ENCODE results near the gene SDHD. TPM values are rescaled to one million over a fixed set of nuclear protein-coding genes. Genes with fewer than 3 reads are reported as not detected.

SDHD gene
- total RNA-seq, 1 experiment from 2014 or later = 98.9 TPM

DNA sequence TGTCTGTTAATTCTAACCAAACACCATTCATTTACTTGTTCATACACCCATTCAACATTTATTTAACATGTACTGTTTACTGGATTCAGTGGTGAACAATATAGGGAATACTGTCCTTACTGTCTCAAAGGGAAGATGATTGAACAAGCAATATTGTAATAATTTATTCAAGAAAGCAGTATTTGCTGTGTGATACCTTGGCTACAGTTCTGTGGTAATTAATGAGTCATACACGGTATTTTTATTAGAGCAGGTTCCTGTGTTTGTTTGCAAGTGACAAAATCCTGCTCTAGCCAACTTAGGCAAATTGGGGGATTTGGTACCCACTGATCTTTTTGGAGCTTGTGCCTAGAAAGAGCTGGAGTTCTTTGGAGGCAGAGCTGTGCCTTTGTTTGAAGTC is 28.6 kb upstream of the SDHD start:
- TF ChIP-seq ZNF317 (CRISPR knock-in tag; IDR thresholded peaks at IDR 0.05; ENCODE audit: borderline replicate concordance, low read depth) = no peak
- no peak for TF ChIP-seq GTF2I (CRISPR knock-in tag; conservative IDR thresholded peaks at IDR 0.05)
- no peak for TF ChIP-seq FOXP1 (CRISPR knock-in tag; IDR thresholded peaks at IDR 0.05; ENCODE audit: borderline replicate concordance)
- TF ChIP-seq, protein P1, sequence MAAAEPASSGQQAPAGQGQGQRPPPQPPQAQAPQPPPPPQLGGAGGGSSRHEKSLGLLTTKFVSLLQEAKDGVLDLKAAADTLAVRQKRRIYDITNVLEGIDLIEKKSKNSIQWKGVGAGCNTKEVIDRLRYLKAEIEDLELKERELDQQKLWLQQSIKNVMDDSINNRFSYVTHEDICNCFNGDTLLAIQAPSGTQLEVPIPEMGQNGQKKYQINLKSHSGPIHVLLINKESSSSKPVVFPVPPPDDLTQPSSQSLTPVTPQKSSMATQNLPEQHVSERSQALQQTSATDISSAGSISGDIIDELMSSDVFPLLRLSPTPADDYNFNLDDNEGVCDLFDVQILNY (CRISPR knock-in tag; IDR thresholded peaks at IDR 0.05) = no peak
- DNase-seq (ENCODE audit: low spot score) (no peak), ATAC-seq (no peak)
- H3K9me3 Mint-ChIP-seq = no peaks in the 10 kb centered on the region
- ChIA-PET POLR2A (no interaction called here), CTCF (no interaction called here)
- H3K27ac Mint-ChIP-seq = no peak overlapping the region
- no peaks in the 10 kb centered on the region for H3K27me3 Mint-ChIP-seq (ENCODE audit: low read depth)
- H3K4me3 Mint-ChIP-seq = no peak overlapping the region
- peaks cover 55% of the 10 kb centered on the region for H3K36me3 Mint-ChIP-seq
- no peaks in the 10 kb centered on the region for H3K4me1 Mint-ChIP-seq

DNA sequence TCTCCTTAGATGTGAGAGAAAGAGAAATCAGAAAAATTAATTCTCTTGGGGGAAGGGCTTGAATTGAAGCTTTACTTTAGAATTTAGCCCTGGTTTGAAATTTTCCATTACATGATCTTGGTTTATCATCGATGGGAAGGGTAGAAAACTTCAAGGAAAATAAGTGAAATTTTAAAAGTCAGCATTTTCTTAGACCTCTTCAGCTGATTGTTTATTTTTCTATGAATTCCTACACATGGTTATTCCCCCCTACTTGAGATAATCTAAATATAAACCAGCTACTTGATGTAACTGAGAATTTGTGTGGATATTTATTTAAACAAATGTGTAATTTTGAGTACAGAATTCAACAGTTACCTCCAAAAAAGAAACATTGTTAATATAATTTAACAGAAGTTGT is 23.8 kb upstream of the SDHD start:
- H3K36me3 Mint-ChIP-seq = peaks cover 31% of the 10 kb centered on the region
- ATAC-seq = no peak

More for the DNA sequence above, 23.8 kb upstream of the SDHD start:
- H3K9me3 Mint-ChIP-seq = no peaks in the 10 kb centered on the region
- H3K27ac Mint-ChIP-seq = no peak overlapping the region
- H3K4me3 Mint-ChIP-seq = no peak overlapping the region
- CTCF ChIA-PET = no interaction called here
- no peak for DNase-seq (ENCODE audit: low spot score)
- H3K27me3 Mint-ChIP-seq (ENCODE audit: low read depth) = no peaks in the 10 kb centered on the region
- no peak for TF ChIP-seq ZNF121 (CRISPR knock-in tag; IDR thresholded peaks at IDR 0.05)
- TF ChIP-seq, protein P2, sequence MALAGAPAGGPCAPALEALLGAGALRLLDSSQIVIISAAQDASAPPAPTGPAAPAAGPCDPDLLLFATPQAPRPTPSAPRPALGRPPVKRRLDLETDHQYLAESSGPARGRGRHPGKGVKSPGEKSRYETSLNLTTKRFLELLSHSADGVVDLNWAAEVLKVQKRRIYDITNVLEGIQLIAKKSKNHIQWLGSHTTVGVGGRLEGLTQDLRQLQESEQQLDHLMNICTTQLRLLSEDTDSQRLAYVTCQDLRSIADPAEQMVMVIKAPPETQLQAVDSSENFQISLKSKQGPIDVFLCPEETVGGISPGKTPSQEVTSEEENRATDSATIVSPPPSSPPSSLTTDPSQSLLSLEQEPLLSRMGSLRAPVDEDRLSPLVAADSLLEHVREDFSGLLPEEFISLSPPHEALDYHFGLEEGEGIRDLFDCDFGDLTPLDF (CRISPR knock-in tag; IDR thresholded peaks at IDR 0.05) = no peak
- TF ChIP-seq, protein P3, sequence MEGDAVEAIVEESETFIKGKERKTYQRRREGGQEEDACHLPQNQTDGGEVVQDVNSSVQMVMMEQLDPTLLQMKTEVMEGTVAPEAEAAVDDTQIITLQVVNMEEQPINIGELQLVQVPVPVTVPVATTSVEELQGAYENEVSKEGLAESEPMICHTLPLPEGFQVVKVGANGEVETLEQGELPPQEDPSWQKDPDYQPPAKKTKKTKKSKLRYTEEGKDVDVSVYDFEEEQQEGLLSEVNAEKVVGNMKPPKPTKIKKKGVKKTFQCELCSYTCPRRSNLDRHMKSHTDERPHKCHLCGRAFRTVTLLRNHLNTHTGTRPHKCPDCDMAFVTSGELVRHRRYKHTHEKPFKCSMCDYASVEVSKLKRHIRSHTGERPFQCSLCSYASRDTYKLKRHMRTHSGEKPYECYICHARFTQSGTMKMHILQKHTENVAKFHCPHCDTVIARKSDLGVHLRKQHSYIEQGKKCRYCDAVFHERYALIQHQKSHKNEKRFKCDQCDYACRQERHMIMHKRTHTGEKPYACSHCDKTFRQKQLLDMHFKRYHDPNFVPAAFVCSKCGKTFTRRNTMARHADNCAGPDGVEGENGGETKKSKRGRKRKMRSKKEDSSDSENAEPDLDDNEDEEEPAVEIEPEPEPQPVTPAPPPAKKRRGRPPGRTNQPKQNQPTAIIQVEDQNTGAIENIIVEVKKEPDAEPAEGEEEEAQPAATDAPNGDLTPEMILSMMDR (IDR thresholded peaks at IDR 0.05) = no peak
- no peak for TF ChIP-seq SMAD3 (CRISPR knock-in tag; IDR thresholded peaks at IDR 0.05; ENCODE audit: borderline replicate concordance)
- no peak for TF ChIP-seq HMGA2 (CRISPR knock-in tag; IDR thresholded peaks at IDR 0.05)
- no peak for TF ChIP-seq ESRRA (CRISPR knock-in tag; IDR thresholded peaks at IDR 0.05; ENCODE audit: borderline replicate concordance)
- TF ChIP-seq TEAD1 (CRISPR knock-in tag; IDR thresholded peaks at IDR 0.05) = no peak
- TF ChIP-seq, protein P4, sequence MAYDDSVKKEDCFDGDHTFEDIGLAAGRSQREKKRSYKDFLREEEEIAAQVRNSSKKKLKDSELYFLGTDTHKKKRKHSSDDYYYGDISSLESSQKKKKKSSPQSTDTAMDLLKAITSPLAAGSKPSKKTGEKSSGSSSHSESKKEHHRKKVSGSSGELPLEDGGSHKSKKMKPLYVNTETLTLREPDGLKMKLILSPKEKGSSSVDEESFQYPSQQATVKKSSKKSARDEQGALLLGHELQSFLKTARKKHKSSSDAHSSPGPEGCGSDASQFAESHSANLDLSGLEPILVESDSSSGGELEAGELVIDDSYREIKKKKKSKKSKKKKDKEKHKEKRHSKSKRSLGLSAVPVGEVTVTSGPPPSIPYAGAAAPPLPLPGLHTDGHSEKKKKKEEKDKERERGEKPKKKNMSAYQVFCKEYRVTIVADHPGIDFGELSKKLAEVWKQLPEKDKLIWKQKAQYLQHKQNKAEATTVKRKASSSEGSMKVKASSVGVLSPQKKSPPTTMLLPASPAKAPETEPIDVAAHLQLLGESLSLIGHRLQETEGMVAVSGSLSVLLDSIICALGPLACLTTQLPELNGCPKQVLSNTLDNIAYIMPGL (CRISPR knock-in tag; IDR thresholded peaks at IDR 0.05) = no peak
- TF ChIP-seq, protein P1 (CRISPR knock-in tag; IDR thresholded peaks at IDR 0.05) = no peak
- TF ChIP-seq CREM (CRISPR knock-in tag; IDR thresholded peaks at IDR 0.05) = no peak
- no peak for TF ChIP-seq RORB (CRISPR knock-in tag; IDR thresholded peaks at IDR 0.05)
- TF ChIP-seq RELA (CRISPR knock-in tag; IDR thresholded peaks at IDR 0.05; ENCODE audit: borderline replicate concordance) = no peak
- TF ChIP-seq ZBTB21 (CRISPR knock-in tag; IDR thresholded peaks at IDR 0.05; ENCODE audit: borderline replicate concordance) = no peak
- TF ChIP-seq IRF2 (CRISPR knock-in tag; IDR thresholded peaks at IDR 0.05; ENCODE audit: borderline replicate concordance, low read depth) = no peak
- no peak for TF ChIP-seq KAT7 (CRISPR knock-in tag; IDR thresholded peaks at IDR 0.05; ENCODE audit: borderline replicate concordance)
- TF ChIP-seq, protein P5, sequence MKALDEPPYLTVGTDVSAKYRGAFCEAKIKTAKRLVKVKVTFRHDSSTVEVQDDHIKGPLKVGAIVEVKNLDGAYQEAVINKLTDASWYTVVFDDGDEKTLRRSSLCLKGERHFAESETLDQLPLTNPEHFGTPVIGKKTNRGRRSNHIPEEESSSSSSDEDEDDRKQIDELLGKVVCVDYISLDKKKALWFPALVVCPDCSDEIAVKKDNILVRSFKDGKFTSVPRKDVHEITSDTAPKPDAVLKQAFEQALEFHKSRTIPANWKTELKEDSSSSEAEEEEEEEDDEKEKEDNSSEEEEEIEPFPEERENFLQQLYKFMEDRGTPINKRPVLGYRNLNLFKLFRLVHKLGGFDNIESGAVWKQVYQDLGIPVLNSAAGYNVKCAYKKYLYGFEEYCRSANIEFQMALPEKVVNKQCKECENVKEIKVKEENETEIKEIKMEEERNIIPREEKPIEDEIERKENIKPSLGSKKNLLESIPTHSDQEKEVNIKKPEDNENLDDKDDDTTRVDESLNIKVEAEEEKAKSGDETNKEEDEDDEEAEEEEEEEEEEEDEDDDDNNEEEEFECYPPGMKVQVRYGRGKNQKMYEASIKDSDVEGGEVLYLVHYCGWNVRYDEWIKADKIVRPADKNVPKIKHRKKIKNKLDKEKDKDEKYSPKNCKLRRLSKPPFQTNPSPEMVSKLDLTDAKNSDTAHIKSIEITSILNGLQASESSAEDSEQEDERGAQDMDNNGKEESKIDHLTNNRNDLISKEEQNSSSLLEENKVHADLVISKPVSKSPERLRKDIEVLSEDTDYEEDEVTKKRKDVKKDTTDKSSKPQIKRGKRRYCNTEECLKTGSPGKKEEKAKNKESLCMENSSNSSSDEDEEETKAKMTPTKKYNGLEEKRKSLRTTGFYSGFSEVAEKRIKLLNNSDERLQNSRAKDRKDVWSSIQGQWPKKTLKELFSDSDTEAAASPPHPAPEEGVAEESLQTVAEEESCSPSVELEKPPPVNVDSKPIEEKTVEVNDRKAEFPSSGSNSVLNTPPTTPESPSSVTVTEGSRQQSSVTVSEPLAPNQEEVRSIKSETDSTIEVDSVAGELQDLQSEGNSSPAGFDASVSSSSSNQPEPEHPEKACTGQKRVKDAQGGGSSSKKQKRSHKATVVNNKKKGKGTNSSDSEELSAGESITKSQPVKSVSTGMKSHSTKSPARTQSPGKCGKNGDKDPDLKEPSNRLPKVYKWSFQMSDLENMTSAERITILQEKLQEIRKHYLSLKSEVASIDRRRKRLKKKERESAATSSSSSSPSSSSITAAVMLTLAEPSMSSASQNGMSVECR (CRISPR knock-in tag; IDR thresholded peaks at IDR 0.05; ENCODE audit: borderline replicate concordance) = no peak
- TF ChIP-seq, protein P6, sequence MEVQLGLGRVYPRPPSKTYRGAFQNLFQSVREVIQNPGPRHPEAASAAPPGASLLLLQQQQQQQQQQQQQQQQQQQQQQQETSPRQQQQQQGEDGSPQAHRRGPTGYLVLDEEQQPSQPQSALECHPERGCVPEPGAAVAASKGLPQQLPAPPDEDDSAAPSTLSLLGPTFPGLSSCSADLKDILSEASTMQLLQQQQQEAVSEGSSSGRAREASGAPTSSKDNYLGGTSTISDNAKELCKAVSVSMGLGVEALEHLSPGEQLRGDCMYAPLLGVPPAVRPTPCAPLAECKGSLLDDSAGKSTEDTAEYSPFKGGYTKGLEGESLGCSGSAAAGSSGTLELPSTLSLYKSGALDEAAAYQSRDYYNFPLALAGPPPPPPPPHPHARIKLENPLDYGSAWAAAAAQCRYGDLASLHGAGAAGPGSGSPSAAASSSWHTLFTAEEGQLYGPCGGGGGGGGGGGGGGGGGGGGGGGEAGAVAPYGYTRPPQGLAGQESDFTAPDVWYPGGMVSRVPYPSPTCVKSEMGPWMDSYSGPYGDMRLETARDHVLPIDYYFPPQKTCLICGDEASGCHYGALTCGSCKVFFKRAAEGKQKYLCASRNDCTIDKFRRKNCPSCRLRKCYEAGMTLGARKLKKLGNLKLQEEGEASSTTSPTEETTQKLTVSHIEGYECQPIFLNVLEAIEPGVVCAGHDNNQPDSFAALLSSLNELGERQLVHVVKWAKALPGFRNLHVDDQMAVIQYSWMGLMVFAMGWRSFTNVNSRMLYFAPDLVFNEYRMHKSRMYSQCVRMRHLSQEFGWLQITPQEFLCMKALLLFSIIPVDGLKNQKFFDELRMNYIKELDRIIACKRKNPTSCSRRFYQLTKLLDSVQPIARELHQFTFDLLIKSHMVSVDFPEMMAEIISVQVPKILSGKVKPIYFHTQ (CRISPR knock-in tag; IDR thresholded peaks at IDR 0.05) = no peak
- H3K4me1 Mint-ChIP-seq = no peaks in the 10 kb centered on the region
- POLR2A ChIA-PET = no interaction called here
